Stomach (tissue), 19 donors: ENCODE results near the gene CDC5L. TPM values are rescaled to one million over a fixed set of nuclear protein-coding genes. Genes with fewer than 3 reads are reported as not detected.

Experiments
- DNase-seq, 2 donors: peaks; one replicate each; pipeline versions ENCODE4 v3.0.0 to v3.0.0-alpha.2; 2013 to 2019
- H3K27ac ChIP-seq, 5 donors: fragments of 200-600 bp in 4 of 5; sonication (generic) in 4 of 5; one replicate each; pipeline ENCODE4 v1.5.1; 2013 to 2019; ENCODE audit warnings: mild to moderate bottlenecking in 1 of 5, moderate library complexity in 1 of 5
- H3K27me3 ChIP-seq, 3 donors: fragments of 200-600 bp; sonication (generic); one replicate each; pipeline ENCODE4 v1.5.1; 2017 to 2019; ENCODE audit warnings: mixed run types in 1 of 3
- H3K36me3 ChIP-seq, 4 donors: fragments of 200-600 bp; sonication (generic); 1 replicate in 3 of 4; 2 replicates in 1 of 4; pipeline ENCODE4 v1.5.1; 2016 to 2019
- H3K4me1 ChIP-seq, 4 donors: fragments of 200-600 bp; sonication (generic); one replicate each; pipeline ENCODE4 v1.5.1; 2016 to 2019
- H3K4me3 ChIP-seq, 4 donors: fragments of 200-600 bp; sonication (generic) in 3 of 4; one replicate each; pipeline ENCODE4 v1.5.1; 2016 to 2019; ENCODE audit warnings: mild to moderate bottlenecking in 1 of 4
- H3K9me3 ChIP-seq, 4 donors: fragments of 200-600 bp; sonication (generic); one replicate each; pipeline ENCODE4 v1.5.1; 2016 to 2019
- CTCF ChIP-seq, 7 experiments: fragments of 450-650 bp in 4 of 7; fragments of 200-600 bp in 3 of 7; sonication (generic) in 3 of 7; IDR thresholded peaks; one replicate each; pipeline ENCODE4 v1.5.1; 2016 to 2019; ENCODE audit warnings: antibody characterized with exemption in 7 of 7, control low read depth in 2 of 7, mild to moderate bottlenecking in 1 of 7
- EP300 ChIP-seq: sonication (generic); formaldehyde crosslinking; IDR thresholded peaks from one replicate; pipeline ENCODE4 v1.6.1; 2017; ENCODE audit warnings: antibody characterized with exemption
- POLR2A ChIP-seq, 4 donors: fragments of 450-650 bp; IDR thresholded peaks; one replicate each; pipeline ENCODE4 v1.6.1; 2016; ENCODE audit warnings: antibody characterized with exemption in 4 of 4, control low read depth in 2 of 4, mild to moderate bottlenecking in 1 of 4, moderate library complexity in 1 of 4
- POLR2AphosphoS5 ChIP-seq, 3 donors: sonication (generic); formaldehyde crosslinking; IDR thresholded peaks; one replicate each; pipeline ENCODE4 v1.6.1; 2016; ENCODE audit warnings: antibody characterized with exemption in 3 of 3
- WGBS, 5 donors: extraction: QIAGEN DNeasy Blood & Tissue Kit in 3 of 5; methylation state at CpG; one replicate each; pipeline versions ENCODE4 v1.1.5 to v1.1.7; 2013 to 2018; 5-methylcytosine and 5-hydroxymethylcytosine counted together
- intact Hi-C: fragments of 100-400 bp; cut with DNase I; formaldehyde crosslinking; loops from one replicate; pipeline ENCODE4 v1.15.1; 2023; ENCODE audit warnings: low total_unique reads
- long read RNA-seq, 10 donors: transcript quantifications; one replicate each; lab custom pipeline, GENCODE V29; 2026
- polyA plus RNA-seq, 3 donors: library from polyadenylated mRNA; stranded (reverse); fragments of 200-250 nt; gene quantifications; one replicate each; pipeline ENCODE4 v1.2.3, GENCODE V29; 2013
- total RNA-seq, 5 donors: library from RNA; depleted of rRNA; stranded (reverse); fragments of >200 nt; gene quantifications; one replicate each; pipeline versions ENCODE4 v1.1.0 to v1.2.3, GENCODE V29; 2014 to 2016
- donor health status: healthy with polysubstance abuse.
- donor health status: Bipolar disorder and iron deficiency.
- donor health status: healthy.

Gene CDC5L
- total RNA-seq (10 to 100 TPM in 3 of 5 donors, 1 to 10 TPM in 2; 4.9 to 29.2 (median 10.3) TPM), polyA plus RNA-seq (1 to 10 TPM; 5.4 to 6.4 (median 6.4) TPM)
- long read RNA-seq, donor 1, full-length matches to known transcripts = 1 of 1 reads
- long read RNA-seq, donor 1, partial matches to known transcripts = 0 of 1 reads
- long read RNA-seq, donor 1, other reads (novel, unspliced or antisense) = 0 of 1 reads
- long read RNA-seq, donor 2, full-length matches to known transcripts = 4 of 14 reads
- long read RNA-seq, donor 2, partial matches to known transcripts = 10 of 14 reads
- long read RNA-seq, donor 2, other reads (novel, unspliced or antisense) = 0 of 14 reads
- long read RNA-seq, donor 3 = 0 reads
- long read RNA-seq, donor 4 = 0 reads
- long read RNA-seq, donor 5, partial matches to known transcripts = 5 of 5 reads
- long read RNA-seq, donor 5, other reads (novel, unspliced or antisense) = 0 of 5 reads
- long read RNA-seq, donor 6, full-length matches to known transcripts = 7 of 7 reads
- long read RNA-seq, donor 6, partial matches to known transcripts = 0 of 7 reads
- long read RNA-seq, donor 6, other reads (novel, unspliced or antisense) = 0 of 7 reads
- long read RNA-seq, donor 7, full-length matches to known transcripts = 5 of 30 reads
- long read RNA-seq, donor 7, partial matches to known transcripts = 25 of 30 reads
- long read RNA-seq, donor 7, other reads (novel, unspliced or antisense) = 0 of 30 reads
- long read RNA-seq, donor 8, full-length matches to known transcripts = 4 of 11 reads
- long read RNA-seq, donor 8, partial matches to known transcripts = 7 of 11 reads
- long read RNA-seq, donor 8, other reads (novel, unspliced or antisense) = 0 of 11 reads
- long read RNA-seq, donor 9, full-length matches to known transcripts = 2 of 16 reads
- long read RNA-seq, donor 9, partial matches to known transcripts = 14 of 16 reads
- long read RNA-seq, donor 9, other reads (novel, unspliced or antisense) = 0 of 16 reads
- long read RNA-seq, donor 10, full-length matches to known transcripts = 1 of 16 reads
- long read RNA-seq, donor 10, partial matches to known transcripts = 15 of 16 reads
- long read RNA-seq, donor 10, other reads (novel, unspliced or antisense) = 0 of 16 reads

GRCh38 chr6:44387346-44388134 lies at the start of gene CDC5L:
CDC5L (plus strand) TSS chr6:44387706; CDS start chr6:44387824, 118 bp downstream.
- intact Hi-C loops = no loop called here
- Histone ChIP-seq H3K27me3 (no peaks in the 10 kb centered on the region), H3K4me3 (peak within 1 kb of the TSS; percentile 64 to 92 (median 86)), H3K36me3 (peaks cover 7 to 16% (median 15%) of the 10 kb centered on the region in 4 donors), H3K9me3 (no peaks in the 10 kb centered on the region), H3K27ac (peak within 1 kb of the TSS; percentile 89 to 98 (median 95)), H3K4me1 (peaks cover 21 to 42% (median 31%) of the 10 kb centered on the region in 4 donors)
- peak; percentile 71 to 96 (median 95) for TF ChIP-seq POLR2AphosphoS5 (IDR thresholded peaks at IDR 0.05)
- TF ChIP-seq POLR2A (IDR thresholded peaks at IDR 0.05) = peak in 2 of 4 donors; percentile 42 to 56
- peak in 1 of 7 experiments; percentile 10 for TF ChIP-seq CTCF (IDR thresholded peaks at IDR 0.05)
- TF ChIP-seq EP300 = no peak
- peak; percentile 93 to 99 for DNase-seq
- WGBS, 5 donors = 0% methylated on average over 43 to 56 of the region's 56 CpGs

GRCh38 chr6:44338228-44339122 lies 49.0 kb upstream of the CDC5L start:
- peaks cover 0 to 34% (median 16%) of the 10 kb centered on the region in 3 donors for H3K27me3 ChIP-seq
- peak; percentile 66 to 87 for DNase-seq
- no peaks in the 10 kb centered on the region for H3K36me3 ChIP-seq
- intact Hi-C loops = no loop called here
- H3K9me3 ChIP-seq = no peaks in the 10 kb centered on the region
- TF ChIP-seq CTCF (IDR thresholded peaks at IDR 0.05) (peak in 5 of 7 experiments; percentile 49 to 83 (median 60)), POLR2AphosphoS5 (IDR thresholded peaks at IDR 0.05) (peak in 1 of 3 donors; percentile 18), EP300 (no peak), POLR2A (IDR thresholded peaks at IDR 0.05) (no peak)
- peaks cover 6 to 11% (median 9%) of the 10 kb centered on the region in 4 donors for H3K4me1 ChIP-seq
- WGBS, 5 donors = 2 to 5% (median 3%) methylated on average over 11 of the region's 11 CpGs
- peak overlapping the region in 1 of 5 donors; percentile 5 for H3K27ac ChIP-seq
- no peak overlapping the region for H3K4me3 ChIP-seq

GRCh38 chr6:44339301-44339700 lies 48.2 kb upstream of the CDC5L start:
- H3K9me3 ChIP-seq = no peaks in the 10 kb centered on the region
- intact Hi-C loops = no loop called here
- TF ChIP-seq CTCF (IDR thresholded peaks at IDR 0.05) = no peak
- TF ChIP-seq EP300 = no peak
- no peak for TF ChIP-seq POLR2AphosphoS5 (IDR thresholded peaks at IDR 0.05)
- no peak for TF ChIP-seq POLR2A (IDR thresholded peaks at IDR 0.05)
- DNase-seq = peak in 1 of 2 donors; percentile 67
- peaks cover 6 to 11% (median 9%) of the 10 kb centered on the region in 4 donors for H3K4me1 ChIP-seq
- H3K36me3 ChIP-seq = no peaks in the 10 kb centered on the region
- no peak overlapping the region for H3K27ac ChIP-seq
- H3K4me3 ChIP-seq = no peak overlapping the region
- WGBS, 5 donors = 45 to 72% (median 51%) methylated on average over 5 of the region's 5 CpGs
- peaks cover 0 to 34% (median 16%) of the 10 kb centered on the region in 3 donors for H3K27me3 ChIP-seq
